Panc1 (cell line): ENCODE measurements around the gene IL17RB.
A peak's percentile ranks its signal among the peaks of the same experiment; 100 is the strongest.

Source experiments
- POLR2AphosphoS5 ChIP-seq: IDR thresholded peaks from 2 replicates; pipeline ENCODE4 v1.6.1; 2012; ENCODE audit warnings: mild to moderate bottlenecking, low read depth, low read length, moderate library complexity
- TCF7L2 ChIP-seq: IDR thresholded peaks from 2 replicates; pipeline ENCODE4 v1.6.1; 2011; ENCODE audit warnings: mild to moderate bottlenecking, low read depth, low read length, inconsistent platforms
- TF ChIP-seq, protein P1 (sequence below): fragments of 450-650 bp; IDR thresholded peaks from 2 replicates; pipeline ENCODE4 v1.5.1; 2017; ENCODE audit warnings: mild to moderate bottlenecking
- TF ChIP-seq, protein P2 (sequence below), 2 experiments: IDR thresholded peaks; 2 replicates each; pipeline ENCODE4 v1.6.1; 2011 to 2012; ENCODE audit warnings: low read depth in 2 of 2, control low read depth in 1 of 2, low read length in 1 of 2, mild to moderate bottlenecking in 1 of 2, moderate library complexity in 1 of 2; ENCODE audit not compliant: insufficient read depth in 1 of 2

DNA sequence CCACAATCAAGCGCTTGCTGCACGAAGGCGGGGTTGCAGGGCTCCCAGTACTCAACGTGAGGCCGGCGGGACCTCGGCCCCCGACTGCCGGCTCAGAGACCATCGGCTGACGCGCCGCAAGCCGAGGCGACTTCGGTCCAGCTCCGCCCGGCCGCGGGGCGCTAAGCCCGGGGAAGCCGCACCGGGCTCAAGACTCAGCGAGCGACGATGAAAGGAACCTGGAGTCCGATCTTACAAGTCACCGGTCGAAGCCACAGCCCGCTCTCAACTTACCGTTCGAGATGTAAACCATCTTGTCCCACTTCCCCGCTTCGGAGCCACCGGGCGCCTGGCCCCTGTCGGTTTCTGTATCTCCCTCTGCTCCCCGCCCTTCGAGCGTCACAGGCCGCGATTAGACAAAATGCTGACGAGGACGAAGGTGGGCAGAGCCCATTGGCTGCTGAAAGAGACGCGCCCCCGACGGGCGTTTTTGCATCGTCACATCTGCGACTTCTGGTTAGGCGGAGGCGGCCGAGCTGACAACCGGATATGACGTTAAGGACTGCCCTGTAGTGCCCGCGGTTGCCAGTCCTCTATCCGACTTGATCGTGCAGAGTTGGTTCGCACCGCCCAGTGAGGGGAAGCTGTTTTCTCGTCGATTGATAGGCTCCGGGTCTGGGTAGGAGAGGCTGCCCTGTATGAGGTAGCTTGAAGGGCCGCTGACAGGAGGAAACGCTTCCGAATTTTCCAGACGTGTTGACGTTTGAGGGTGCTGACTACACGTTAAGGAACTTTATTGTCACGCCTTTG lies 45.3 kb downstream of the IL17RB start, which contains the start of gene SELENOK:
- TF ChIP-seq, protein P1, sequence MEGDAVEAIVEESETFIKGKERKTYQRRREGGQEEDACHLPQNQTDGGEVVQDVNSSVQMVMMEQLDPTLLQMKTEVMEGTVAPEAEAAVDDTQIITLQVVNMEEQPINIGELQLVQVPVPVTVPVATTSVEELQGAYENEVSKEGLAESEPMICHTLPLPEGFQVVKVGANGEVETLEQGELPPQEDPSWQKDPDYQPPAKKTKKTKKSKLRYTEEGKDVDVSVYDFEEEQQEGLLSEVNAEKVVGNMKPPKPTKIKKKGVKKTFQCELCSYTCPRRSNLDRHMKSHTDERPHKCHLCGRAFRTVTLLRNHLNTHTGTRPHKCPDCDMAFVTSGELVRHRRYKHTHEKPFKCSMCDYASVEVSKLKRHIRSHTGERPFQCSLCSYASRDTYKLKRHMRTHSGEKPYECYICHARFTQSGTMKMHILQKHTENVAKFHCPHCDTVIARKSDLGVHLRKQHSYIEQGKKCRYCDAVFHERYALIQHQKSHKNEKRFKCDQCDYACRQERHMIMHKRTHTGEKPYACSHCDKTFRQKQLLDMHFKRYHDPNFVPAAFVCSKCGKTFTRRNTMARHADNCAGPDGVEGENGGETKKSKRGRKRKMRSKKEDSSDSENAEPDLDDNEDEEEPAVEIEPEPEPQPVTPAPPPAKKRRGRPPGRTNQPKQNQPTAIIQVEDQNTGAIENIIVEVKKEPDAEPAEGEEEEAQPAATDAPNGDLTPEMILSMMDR, result no peak
- TF ChIP-seq, protein P2, sequence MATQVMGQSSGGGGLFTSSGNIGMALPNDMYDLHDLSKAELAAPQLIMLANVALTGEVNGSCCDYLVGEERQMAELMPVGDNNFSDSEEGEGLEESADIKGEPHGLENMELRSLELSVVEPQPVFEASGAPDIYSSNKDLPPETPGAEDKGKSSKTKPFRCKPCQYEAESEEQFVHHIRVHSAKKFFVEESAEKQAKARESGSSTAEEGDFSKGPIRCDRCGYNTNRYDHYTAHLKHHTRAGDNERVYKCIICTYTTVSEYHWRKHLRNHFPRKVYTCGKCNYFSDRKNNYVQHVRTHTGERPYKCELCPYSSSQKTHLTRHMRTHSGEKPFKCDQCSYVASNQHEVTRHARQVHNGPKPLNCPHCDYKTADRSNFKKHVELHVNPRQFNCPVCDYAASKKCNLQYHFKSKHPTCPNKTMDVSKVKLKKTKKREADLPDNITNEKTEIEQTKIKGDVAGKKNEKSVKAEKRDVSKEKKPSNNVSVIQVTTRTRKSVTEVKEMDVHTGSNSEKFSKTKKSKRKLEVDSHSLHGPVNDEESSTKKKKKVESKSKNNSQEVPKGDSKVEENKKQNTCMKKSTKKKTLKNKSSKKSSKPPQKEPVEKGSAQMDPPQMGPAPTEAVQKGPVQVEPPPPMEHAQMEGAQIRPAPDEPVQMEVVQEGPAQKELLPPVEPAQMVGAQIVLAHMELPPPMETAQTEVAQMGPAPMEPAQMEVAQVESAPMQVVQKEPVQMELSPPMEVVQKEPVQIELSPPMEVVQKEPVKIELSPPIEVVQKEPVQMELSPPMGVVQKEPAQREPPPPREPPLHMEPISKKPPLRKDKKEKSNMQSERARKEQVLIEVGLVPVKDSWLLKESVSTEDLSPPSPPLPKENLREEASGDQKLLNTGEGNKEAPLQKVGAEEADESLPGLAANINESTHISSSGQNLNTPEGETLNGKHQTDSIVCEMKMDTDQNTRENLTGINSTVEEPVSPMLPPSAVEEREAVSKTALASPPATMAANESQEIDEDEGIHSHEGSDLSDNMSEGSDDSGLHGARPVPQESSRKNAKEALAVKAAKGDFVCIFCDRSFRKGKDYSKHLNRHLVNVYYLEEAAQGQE (IDR thresholded peaks at IDR 0.05; ENCODE audit: insufficient read depth in 1 of 2, low read depth in 2 of 2, low read length in 1 of 2), result no peak
- TF ChIP-seq POLR2AphosphoS5 (peak; percentile 73), TCF7L2 (no peak)
